Activated B cell treated with CpG ODN at 0.5 μM for 24 hours (primary cell): Measurements from ENCODE around the gene C11orf21. TPM values are rescaled to one million over a fixed set of nuclear protein-coding genes. Genes with fewer than 3 reads are reported as not detected.

Experiments used
- ATAC-seq: fragments of 200-7000 bp; cut with Tn5 transposase; one replicate; pipeline ENCODE4 v1.10.0; 2021; ENCODE audit warnings: low read depth, mild to moderate bottlenecking, moderate library complexity
- CTCF ChIA-PET: fragments of 350-600 bp; sonication (Branson Sonifier 250); formaldehyde crosslinking; loops from one replicate; lab custom pipeline; 2021; ENCODE audit warnings: antibody characterized with exemption; lab: Charles Lee
- POLR2A ChIA-PET: fragments of 350-600 bp; sonication (Branson Sonifier 250); formaldehyde crosslinking; loops from one replicate; lab custom pipeline; 2021; ENCODE audit warnings: antibody characterized with exemption; lab: Charles Lee
- DNase-seq: peaks from one replicate; pipeline ENCODE4 v3.0.0; 2022
- H3K27ac Mint-ChIP-seq: one replicate; pipeline ENCODE4 v1.8.0; 2020; ENCODE audit warnings: mixed read lengths
- H3K27me3 Mint-ChIP-seq: one replicate; pipeline ENCODE4 v1.8.0; 2021; ENCODE audit warnings: mixed read lengths
- H3K36me3 Mint-ChIP-seq: one replicate; pipeline ENCODE4 v1.8.0; 2021; ENCODE audit warnings: low read depth, mixed read lengths
- H3K4me1 Mint-ChIP-seq: one replicate; pipeline ENCODE4 v1.8.0; 2021; ENCODE audit warnings: mixed read lengths
- H3K4me3 Mint-ChIP-seq: one replicate; pipeline ENCODE4 v1.8.0; 2020; ENCODE audit warnings: mild to moderate bottlenecking, mixed read lengths
- H3K9me3 Mint-ChIP-seq: one replicate; pipeline ENCODE4 v1.8.0; 2020; ENCODE audit warnings: mixed read lengths
- intact Hi-C: fragments of 100-400 bp; cut with micrococcal nuclease; formaldehyde crosslinking; loops from one replicate; pipeline ENCODE4 v1.15.1; 2024
- total RNA-seq: library from RNA; stranded (reverse); gene quantifications from 2 replicates; pipeline ENCODE4 v1.2.3, GENCODE V29; 2022
- TF ChIP-seq, protein P1 (sequence below): fragments of 200-600 bp; IDR thresholded peaks from one replicate; pipeline ENCODE4 v1.8.0; 2022; ENCODE audit warnings: antibody characterized with exemption, mild to moderate bottlenecking

The C11orf21 gene
- total RNA-seq, 1 donor from 2014 or later, result 8.8 TPM

DNA sequence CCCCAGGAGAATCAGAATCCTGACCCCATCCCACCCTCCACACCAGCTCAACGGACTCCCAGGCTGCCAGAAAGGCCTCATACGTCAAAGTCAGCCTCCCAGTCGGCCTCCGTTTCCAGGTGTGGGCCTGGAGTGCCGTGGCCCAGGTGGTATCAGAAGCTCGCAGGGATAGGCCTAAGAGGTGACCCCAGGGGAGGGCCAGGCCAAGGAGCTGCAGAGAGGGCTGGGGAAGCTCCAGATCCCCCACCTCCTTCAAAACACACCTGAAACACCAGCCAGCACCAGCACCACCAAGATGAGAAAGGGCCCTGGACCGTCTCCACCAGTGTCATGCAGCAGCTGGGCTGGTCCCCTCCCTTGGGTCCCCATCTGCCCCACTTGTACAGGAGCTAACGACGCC is 51.7 kb downstream of the C11orf21 start:
- DNase-seq (no peak), ATAC-seq (no peak)
- intact Hi-C loops, result no loop called here
- no peak overlapping the region for H3K27ac Mint-ChIP-seq
- no peaks in the 10 kb centered on the region for H3K36me3 Mint-ChIP-seq
- TF ChIP-seq, protein P1, sequence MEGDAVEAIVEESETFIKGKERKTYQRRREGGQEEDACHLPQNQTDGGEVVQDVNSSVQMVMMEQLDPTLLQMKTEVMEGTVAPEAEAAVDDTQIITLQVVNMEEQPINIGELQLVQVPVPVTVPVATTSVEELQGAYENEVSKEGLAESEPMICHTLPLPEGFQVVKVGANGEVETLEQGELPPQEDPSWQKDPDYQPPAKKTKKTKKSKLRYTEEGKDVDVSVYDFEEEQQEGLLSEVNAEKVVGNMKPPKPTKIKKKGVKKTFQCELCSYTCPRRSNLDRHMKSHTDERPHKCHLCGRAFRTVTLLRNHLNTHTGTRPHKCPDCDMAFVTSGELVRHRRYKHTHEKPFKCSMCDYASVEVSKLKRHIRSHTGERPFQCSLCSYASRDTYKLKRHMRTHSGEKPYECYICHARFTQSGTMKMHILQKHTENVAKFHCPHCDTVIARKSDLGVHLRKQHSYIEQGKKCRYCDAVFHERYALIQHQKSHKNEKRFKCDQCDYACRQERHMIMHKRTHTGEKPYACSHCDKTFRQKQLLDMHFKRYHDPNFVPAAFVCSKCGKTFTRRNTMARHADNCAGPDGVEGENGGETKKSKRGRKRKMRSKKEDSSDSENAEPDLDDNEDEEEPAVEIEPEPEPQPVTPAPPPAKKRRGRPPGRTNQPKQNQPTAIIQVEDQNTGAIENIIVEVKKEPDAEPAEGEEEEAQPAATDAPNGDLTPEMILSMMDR, result no peak
- ChIA-PET CTCF (no interaction called here), POLR2A (no interaction called here)
- no peaks in the 10 kb centered on the region for H3K4me1 Mint-ChIP-seq
- H3K9me3 Mint-ChIP-seq, result peaks cover 4% of the 10 kb centered on the region
- peaks cover 4% of the 10 kb centered on the region for H3K27me3 Mint-ChIP-seq
- no peak overlapping the region for H3K4me3 Mint-ChIP-seq

DNA sequence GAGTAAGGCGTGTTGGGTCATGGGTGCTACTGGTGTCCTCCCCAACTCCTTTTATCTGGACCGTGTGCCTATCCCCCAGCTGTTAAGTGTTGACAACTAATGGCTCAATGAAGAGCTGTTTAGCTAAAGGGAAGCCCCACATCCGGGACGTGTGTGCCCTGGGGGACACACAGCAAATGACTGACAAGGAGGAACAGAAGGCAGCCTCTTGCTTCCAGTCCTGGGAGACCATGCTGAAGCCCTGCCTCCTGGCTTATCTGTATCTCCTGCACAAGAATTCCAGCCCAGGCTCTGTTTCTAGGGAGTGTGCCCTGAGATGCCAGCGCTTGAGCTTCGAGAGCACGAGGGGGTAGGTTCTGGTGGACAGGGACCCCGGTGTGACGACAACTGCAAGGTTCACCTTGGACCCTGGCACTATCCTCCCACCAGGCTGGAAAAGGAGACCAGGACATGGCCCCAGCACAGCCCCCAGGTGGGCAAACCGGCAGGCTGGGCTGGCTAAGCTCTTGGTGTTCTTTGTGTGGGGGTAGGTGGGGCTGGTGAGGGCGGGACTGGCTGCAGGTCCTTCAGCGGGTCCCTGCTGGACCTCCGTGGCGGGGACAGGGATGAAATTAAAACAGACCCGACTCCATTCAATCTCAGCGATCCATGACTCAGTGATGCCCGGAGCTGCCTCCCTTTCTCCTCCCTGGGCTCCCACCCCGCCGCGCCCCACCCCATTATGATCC is 52.4 kb downstream of the C11orf21 start:
- TF ChIP-seq, protein P1, result no peak
- ATAC-seq, result no peak
- Mint-ChIP-seq H3K4me1 (no peaks in the 10 kb centered on the region), H3K36me3 (no peaks in the 10 kb centered on the region), H3K9me3 (no peaks in the 10 kb centered on the region), H3K4me3 (no peak overlapping the region), H3K27me3 (peaks cover 11% of the 10 kb centered on the region), H3K27ac (no peak overlapping the region)
- no peak for DNase-seq
- ChIA-PET CTCF (no interaction called here), POLR2A (no interaction called here)
- intact Hi-C loops, result no loop called here

DNA sequence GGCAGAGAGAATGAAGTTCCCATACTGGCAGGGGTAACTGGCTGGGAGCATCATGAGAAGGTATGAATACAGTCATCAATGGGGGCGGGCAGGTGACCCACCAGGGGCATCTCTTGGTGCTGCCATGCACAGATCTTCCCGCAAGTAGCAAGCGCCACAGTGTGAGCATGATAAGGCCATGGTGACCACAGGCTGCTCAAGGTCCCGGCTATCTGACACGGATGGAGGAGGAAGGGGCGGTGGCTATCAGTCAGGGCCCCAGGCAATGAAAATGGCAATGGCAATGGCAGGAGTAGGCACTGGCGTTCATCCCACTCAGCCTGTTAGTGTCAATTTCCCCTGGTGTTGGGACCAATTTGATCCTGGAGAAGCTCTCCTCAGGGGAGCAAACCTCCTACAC is 53.0 kb downstream of the C11orf21 start:
- Mint-ChIP-seq H3K4me1 (no peaks in the 10 kb centered on the region), H3K27me3 (peaks cover 16% of the 10 kb centered on the region), H3K36me3 (no peaks in the 10 kb centered on the region), H3K27ac (no peak overlapping the region), H3K9me3 (no peaks in the 10 kb centered on the region), H3K4me3 (no peak overlapping the region)
- DNase-seq (no peak), ATAC-seq (no peak)
- ChIA-PET POLR2A (no interaction called here), CTCF (no interaction called here)
- intact Hi-C loops, result no loop called here
- TF ChIP-seq, protein P1, result no peak

DNA sequence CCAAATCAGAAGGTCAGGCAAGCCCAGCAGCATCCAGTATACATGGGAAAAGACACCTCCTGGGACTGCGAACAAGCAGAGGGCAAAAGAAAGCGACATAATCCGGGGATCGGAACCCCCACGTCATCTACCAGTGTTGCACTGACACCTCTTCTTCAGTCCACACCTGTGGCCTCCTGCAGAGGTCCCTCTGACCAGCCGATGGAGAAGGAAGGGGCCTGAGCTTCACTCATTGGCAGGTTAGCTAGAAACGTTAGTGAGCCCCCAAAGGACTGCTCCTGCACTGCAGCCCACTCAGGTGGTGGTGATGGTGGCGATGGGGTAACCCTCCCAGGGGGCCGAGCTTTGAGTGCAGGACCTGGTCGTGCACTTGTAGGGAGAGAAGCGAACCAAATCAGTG is 53.5 kb downstream of the C11orf21 start:
- ATAC-seq (no peak), DNase-seq (no peak)
- H3K9me3 Mint-ChIP-seq, result no peaks in the 10 kb centered on the region
- no peaks in the 10 kb centered on the region for H3K4me1 Mint-ChIP-seq
- no peak overlapping the region for H3K27ac Mint-ChIP-seq
- H3K36me3 Mint-ChIP-seq, result no peaks in the 10 kb centered on the region
- TF ChIP-seq, protein P1, result no peak
- intact Hi-C loops, result no loop called here
- no peak overlapping the region for H3K4me3 Mint-ChIP-seq
- ChIA-PET CTCF (no interaction called here), POLR2A (no interaction called here)
- peaks cover 16% of the 10 kb centered on the region for H3K27me3 Mint-ChIP-seq

DNA sequence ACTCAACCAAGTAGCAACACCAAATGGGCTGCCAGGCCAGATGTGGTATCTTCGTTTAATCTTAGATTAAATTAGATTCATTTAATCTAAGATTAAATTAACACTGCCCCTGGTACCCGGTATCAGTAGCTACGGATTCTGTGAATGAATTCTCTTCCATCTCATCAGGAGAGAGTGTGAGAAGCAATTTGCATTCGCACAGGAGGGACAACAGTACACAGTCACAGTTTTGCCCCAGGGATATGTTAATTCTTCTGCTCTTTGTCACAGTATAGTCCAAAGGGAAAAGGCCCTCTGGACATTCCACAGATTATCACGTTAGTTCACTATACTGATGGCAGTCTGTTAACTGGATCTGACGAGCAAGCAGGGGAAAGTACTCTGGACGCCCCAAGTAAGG is 54.2 kb downstream of the C11orf21 start:
- DNase-seq (no peak), ATAC-seq (no peak)
- Mint-ChIP-seq H3K27ac (no peak overlapping the region), H3K36me3 (no peaks in the 10 kb centered on the region), H3K9me3 (peaks cover 4% of the 10 kb centered on the region), H3K4me3 (no peak overlapping the region), H3K4me1 (no peaks in the 10 kb centered on the region), H3K27me3 (peaks cover 16% of the 10 kb centered on the region)
- intact Hi-C loops, result no loop called here
- POLR2A ChIA-PET, result no interaction called here
- CTCF ChIA-PET, result no interaction called here
- TF ChIP-seq, protein P1, result no peak

Other genes with a start within 250 kb of the C11orf21 start
- gene IGF2, start 162.5 kb downstream of the C11orf21 start, total RNA-seq, result not detected in 2 replicates
- not detected in 2 replicates for gene INS, start 140.7 kb downstream of the C11orf21 start, total RNA-seq
- gene TH, start 130.1 kb downstream of the C11orf21 start, total RNA-seq, result not detected in 2 replicates
- 1.3 and 1.4 TPM in 2 replicates for gene ASCL2, start 31.3 kb downstream of the C11orf21 start, total RNA-seq
- 6.8 and 7.3 TPM in 2 replicates for gene TSPAN32, start 95 bp upstream of the C11orf21 start, total RNA-seq
- 130 and 132 TPM in 2 replicates for gene CD81, start 75.4 kb upstream of the C11orf21 start, total RNA-seq
- gene TSSC4, start 98.8 kb upstream of the C11orf21 start, total RNA-seq, result 59.4 and 59.7 TPM in 2 replicates
- not detected in 2 replicates for gene TRPM5, start 142.6 kb upstream of the C11orf21 start, total RNA-seq
- 6.5 and 8.6 TPM in 2 replicates for gene KCNQ1, start 143.1 kb upstream of the C11orf21 start, total RNA-seq